Nephron progenitor cell (in vitro differentiated cells): ENCODE data around the gene ARHGEF25.

ENCODE experiments used
- DNase-seq: peaks from one replicate; pipeline ENCODE4 v3.0.0; 2021
- H3K27ac Mint-ChIP-seq: 2 replicates; pipeline ENCODE4 v1.8.0; 2021; ENCODE audit warnings: mild to moderate bottlenecking, moderate library complexity, mixed read lengths
- H3K27me3 Mint-ChIP-seq: 2 replicates; pipeline ENCODE4 v1.8.0; 2021; ENCODE audit warnings: mild to moderate bottlenecking, low read depth, mixed read lengths; ENCODE audit not compliant: poor library complexity
- H3K36me3 Mint-ChIP-seq: 2 replicates; pipeline ENCODE4 v1.8.0; 2021; ENCODE audit warnings: low read depth, mixed read lengths
- H3K4me1 Mint-ChIP-seq: 2 replicates; pipeline ENCODE4 v1.8.0; 2021; ENCODE audit warnings: mixed read lengths
- H3K4me3 Mint-ChIP-seq: 2 replicates; pipeline ENCODE4 v1.8.0; 2021; ENCODE audit warnings: mild to moderate bottlenecking, moderate library complexity, mixed read lengths
- H3K9me3 Mint-ChIP-seq: 2 replicates; pipeline ENCODE4 v1.8.0; 2021; ENCODE audit warnings: mild to moderate bottlenecking, moderate library complexity, mixed read lengths
- TF ChIP-seq, protein P1 (sequence below): fragments of 200-600 bp; sonication (generic); IDR thresholded peaks from 2 replicates; pipeline ENCODE4 v1.5.0; 2021; ENCODE audit warnings: antibody characterized with exemption

ARHGEF25 gene

DNA sequence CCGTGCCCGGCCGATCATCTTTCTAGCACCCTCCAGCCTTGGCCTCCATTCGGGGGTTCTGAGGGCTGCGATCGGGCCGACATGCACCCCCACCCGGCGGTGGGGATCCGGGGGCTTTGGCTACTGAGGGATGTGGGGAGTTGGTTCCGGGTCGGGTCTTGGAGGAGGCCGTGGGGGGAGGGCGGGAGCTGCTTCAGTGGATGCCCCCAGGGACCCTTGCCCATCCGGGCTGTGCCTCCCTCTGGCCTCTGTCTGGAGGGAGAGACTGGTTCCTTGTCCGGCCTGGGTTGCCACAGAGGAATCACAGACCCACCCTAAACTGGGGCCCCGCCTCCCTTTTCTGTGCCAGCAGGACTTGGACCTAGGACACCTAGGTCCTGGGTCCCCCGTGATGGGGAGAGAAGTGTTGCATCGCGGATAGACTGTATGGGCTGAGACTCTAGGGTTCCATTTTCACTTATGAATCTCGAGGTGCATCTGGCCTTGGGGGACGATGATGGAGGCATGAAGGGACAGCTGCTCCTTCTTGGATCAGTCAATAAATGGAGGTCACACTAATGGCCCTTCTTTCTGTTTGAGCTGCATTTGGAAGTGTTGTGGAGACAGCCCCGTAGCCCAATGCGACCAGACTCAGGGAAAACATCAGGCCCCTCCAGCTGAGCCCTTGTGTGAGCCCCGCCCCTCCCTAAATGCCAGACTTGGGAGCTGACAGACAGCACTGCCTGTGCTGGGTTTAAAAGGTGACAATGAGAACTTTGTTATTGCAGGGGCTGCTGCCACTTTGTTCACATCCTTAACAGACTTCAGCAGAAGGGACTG lies 6.0 kb upstream of the ARHGEF25 start:
- TF ChIP-seq, protein P1, sequence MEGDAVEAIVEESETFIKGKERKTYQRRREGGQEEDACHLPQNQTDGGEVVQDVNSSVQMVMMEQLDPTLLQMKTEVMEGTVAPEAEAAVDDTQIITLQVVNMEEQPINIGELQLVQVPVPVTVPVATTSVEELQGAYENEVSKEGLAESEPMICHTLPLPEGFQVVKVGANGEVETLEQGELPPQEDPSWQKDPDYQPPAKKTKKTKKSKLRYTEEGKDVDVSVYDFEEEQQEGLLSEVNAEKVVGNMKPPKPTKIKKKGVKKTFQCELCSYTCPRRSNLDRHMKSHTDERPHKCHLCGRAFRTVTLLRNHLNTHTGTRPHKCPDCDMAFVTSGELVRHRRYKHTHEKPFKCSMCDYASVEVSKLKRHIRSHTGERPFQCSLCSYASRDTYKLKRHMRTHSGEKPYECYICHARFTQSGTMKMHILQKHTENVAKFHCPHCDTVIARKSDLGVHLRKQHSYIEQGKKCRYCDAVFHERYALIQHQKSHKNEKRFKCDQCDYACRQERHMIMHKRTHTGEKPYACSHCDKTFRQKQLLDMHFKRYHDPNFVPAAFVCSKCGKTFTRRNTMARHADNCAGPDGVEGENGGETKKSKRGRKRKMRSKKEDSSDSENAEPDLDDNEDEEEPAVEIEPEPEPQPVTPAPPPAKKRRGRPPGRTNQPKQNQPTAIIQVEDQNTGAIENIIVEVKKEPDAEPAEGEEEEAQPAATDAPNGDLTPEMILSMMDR: no peak
- H3K4me3 Mint-ChIP-seq: peak overlapping the region; percentile 85
- peak; percentile 44 for DNase-seq
- peaks cover 35% of the 10 kb centered on the region for H3K4me1 Mint-ChIP-seq
- peaks cover 34% of the 10 kb centered on the region for H3K36me3 Mint-ChIP-seq
- peaks cover 35% of the 10 kb centered on the region for H3K27me3 Mint-ChIP-seq
- no peak overlapping the region for H3K27ac Mint-ChIP-seq
- H3K9me3 Mint-ChIP-seq: no peaks in the 10 kb centered on the region

DNA sequence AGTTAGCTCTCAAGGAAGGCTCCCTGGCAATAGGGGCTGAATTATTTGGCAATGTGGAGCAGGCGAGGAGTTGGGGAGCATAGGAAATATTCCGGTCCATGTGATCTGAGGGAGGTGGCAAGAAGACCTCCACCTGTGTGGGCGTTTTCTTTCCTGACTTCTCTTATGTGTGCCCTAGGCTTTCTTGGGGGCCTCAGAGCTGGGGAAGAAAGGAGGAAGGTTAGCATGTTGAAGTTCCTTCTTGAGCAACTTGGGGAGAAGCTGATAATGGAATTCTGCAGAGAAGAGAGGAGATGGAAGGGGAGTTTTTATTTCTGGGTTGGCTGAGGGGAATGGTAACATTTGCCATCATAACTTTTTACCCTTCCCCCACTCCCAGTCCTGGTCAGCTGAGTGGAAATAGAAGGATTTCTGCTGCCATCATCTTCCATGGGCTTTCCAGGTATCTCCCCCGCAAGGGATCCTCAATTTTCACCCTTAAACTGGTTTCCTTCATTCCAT lies 5.4 kb upstream of the ARHGEF25 start:
- DNase-seq: no peak
- TF ChIP-seq, protein P1: no peak
- Mint-ChIP-seq H3K27me3 (peaks cover 41% of the 10 kb centered on the region), H3K4me3 (peak overlapping the region; percentile 85), H3K4me1 (peaks cover 40% of the 10 kb centered on the region), H3K9me3 (no peaks in the 10 kb centered on the region), H3K27ac (no peak overlapping the region), H3K36me3 (peaks cover 34% of the 10 kb centered on the region)

DNA sequence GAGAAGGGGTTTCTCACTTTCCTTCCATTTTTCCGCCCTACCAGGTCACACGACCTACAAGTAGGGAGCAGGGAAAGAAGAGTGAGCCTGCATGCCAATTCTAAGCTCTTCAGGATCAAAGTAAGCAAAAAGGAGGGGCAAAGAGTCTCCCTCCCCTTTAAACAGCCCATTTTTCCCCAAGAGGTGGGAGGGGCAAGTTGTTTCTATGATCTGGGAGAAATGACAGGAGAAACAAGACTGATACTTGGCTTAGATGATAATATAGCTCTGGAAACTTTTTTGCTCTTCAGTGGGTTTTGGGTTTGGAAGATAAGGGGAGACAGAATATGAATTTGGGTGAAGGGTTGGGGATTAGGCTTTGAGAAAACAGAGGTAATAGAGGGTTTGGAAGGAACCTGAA lies 4.8 kb upstream of the ARHGEF25 start:
- H3K36me3 Mint-ChIP-seq: peaks cover 34% of the 10 kb centered on the region
- TF ChIP-seq, protein P1: no peak
- DNase-seq: no peak
- H3K27ac Mint-ChIP-seq: no peak overlapping the region
- H3K4me3 Mint-ChIP-seq: peak overlapping the region; percentile 85
- peaks cover 40% of the 10 kb centered on the region for H3K4me1 Mint-ChIP-seq
- H3K27me3 Mint-ChIP-seq: peaks cover 43% of the 10 kb centered on the region
- no peaks in the 10 kb centered on the region for H3K9me3 Mint-ChIP-seq

GRCh38 chr12:57606821-57607220 lies 4.4 kb upstream of the ARHGEF25 start:
- H3K4me1 Mint-ChIP-seq: peaks cover 40% of the 10 kb centered on the region
- H3K9me3 Mint-ChIP-seq: no peaks in the 10 kb centered on the region
- peaks cover 30% of the 10 kb centered on the region for H3K36me3 Mint-ChIP-seq

GRCh38 chr12:57607958-57608663 lies 3.1 kb upstream of the ARHGEF25 start:
- peaks cover 47% of the 10 kb centered on the region for H3K4me1 Mint-ChIP-seq
- H3K4me3 Mint-ChIP-seq: no peak overlapping the region
- TF ChIP-seq, protein P1: no peak
- H3K9me3 Mint-ChIP-seq: no peaks in the 10 kb centered on the region
- no peak for DNase-seq
- no peak overlapping the region for H3K27ac Mint-ChIP-seq
- H3K27me3 Mint-ChIP-seq: peaks cover 55% of the 10 kb centered on the region
- peaks cover 23% of the 10 kb centered on the region for H3K36me3 Mint-ChIP-seq

More at GRCh38 chr12:57606821-57607220, 4.4 kb upstream of the ARHGEF25 start:
- TF ChIP-seq, protein P1: no peak
- DNase-seq: no peak
- Mint-ChIP-seq H3K27ac (no peak overlapping the region), H3K4me3 (peak overlapping the region; percentile 27), H3K27me3 (peaks cover 43% of the 10 kb centered on the region)
